ENCODE results near the gene CPA2.

DNA sequence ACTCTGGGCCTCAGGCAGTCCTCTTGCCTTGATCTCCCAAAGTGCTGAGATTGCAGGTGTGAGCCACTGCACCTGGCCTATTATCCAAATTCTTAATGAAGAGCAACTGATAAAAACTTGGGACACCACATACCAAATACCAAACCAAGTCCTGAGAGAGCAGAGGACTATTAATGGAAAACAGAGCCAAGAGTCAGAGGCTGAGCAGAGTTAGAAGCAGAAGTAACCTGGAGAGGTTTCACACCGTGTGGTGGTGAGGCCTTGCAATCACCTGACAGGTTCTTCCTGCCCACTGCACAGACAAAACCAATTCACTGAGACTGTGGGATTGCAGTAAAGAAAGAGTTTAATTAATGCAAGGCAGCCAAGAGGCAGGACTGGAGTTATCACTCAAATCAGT, 43.0 kb upstream of the CPA2 start:
- TF ChIP-seq POLR2A (IDR thresholded peaks at IDR 0.05; ENCODE audit: low read length) (no peak), GATA1 (IDR thresholded peaks at IDR 0.05; ENCODE audit: low read depth, low read length) (no peak)
